ENCODE data around the gene ARHGAP23.
"Not testable (repeated sequence)": the region's sequence is repeated elsewhere in the genome, so short reads cannot be mapped to it uniquely, and the experiment has no call there.

Gene ARHGAP23

GRCh38 chr17:38421171-38421841 is 7.0 kb upstream of the ARHGAP23 start:
- DNase-seq: no peak

DNA sequence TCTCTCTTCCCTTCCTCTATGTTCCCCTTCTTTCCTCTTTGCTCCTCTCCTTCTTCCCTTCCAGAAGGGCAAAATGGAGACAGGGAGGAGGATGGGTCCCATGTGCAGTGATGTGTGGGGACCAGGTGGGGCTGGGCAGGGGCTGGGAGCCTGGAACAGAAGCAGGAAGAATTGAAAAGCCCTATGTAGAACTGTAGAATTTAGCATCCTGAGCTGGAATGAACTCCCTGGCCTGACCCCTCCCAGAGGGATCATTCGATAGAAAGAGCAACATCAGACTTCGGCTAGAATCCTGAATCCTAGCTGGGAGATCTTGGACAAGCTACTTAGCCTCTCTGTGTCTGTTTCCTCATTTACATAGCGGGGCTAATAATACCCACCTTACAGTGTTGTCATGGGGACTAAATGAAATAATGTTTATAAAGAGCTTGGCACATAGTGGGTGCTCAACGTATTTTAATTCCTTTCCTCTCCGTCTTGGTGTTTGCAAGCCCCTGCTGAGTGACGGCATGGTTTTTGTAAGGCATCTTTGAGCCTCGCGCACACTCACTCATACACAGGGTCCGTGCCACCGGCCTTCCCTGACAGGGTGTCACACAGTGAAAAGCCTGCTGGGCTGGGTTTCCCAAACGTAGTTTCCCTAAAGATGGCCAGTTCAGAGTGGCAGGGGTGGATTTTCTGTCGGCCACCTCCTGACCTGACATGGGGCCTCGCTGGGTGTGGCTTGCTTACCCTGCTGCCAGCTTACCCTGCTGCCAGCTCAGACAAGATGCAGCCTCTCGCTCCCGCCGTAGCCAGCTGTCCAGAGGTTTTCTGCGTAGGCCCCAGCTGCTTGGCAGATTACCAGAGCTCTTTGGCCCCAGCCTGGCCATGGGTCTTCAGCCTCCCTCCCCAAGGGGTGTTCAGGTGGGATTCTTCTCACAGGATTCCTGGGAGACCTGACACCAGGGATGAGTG is 6.1 kb upstream of the ARHGAP23 start:
- no peak for DNase-seq

DNA sequence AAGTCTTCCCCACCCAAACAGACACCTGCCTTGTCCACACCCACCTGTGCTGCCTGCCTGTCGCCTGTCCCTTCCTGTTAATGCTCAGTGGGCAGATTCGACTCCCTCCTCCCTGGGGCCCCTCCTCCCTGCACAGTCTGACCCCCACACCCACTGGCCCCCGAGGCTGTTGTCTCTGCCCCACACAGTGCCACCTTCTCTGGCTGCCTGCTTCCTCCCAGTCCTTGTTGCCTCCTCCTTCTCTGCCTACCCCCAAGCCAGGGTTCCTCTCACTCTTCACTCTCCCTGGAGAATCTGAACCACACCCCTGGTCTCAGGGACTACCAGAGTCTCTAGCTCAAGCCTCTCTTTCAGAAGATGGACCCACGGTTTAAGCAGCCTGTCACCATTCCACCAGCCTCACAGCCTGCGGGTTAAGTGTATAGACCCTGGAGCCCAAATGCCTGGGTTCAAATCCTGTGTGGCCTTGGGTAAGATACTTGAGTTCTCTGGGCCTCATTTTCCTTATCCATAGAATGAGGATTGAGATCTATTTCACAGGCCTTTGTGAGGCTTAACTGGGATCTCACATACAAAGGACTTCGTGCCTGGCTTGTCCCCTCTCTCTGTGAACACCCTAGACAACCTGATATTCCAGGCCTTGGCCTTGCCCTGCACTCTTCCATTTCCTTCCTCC is 3.8 kb upstream of the ARHGAP23 start:
- DNase-seq: no peak

GRCh38 chr17:38425031-38425430 is 3.2 kb upstream of the ARHGAP23 start:
- DNase-seq: no peak

GRCh38 chr17:38425744-38426143 is 2.5 kb upstream of the ARHGAP23 start:
- DNase-seq: no peak

DNA sequence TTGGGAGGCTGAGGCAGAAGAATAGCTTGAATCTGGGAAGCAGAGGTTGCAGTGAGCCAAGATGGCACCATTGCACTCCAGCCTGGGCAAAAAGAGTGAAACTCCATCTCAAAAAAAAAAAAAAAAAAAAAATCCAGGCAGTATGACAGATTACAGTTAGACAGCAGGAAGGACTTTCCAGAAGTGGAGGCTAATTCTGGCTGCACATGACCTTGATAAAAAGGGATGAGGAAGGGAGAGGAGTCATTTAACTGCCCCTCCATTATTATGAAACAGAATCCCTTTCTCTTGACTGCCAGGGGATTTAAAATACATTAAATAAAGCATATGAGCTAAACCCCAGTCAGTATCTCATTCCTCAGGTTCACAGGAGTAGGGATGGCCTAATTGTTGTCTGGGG is 1.8 kb upstream of the ARHGAP23 start:
- no peak for DNase-seq

GRCh38 chr17:38427160-38427949 is 909 bp upstream of the ARHGAP23 start:
- DNase-seq: no peak

DNA sequence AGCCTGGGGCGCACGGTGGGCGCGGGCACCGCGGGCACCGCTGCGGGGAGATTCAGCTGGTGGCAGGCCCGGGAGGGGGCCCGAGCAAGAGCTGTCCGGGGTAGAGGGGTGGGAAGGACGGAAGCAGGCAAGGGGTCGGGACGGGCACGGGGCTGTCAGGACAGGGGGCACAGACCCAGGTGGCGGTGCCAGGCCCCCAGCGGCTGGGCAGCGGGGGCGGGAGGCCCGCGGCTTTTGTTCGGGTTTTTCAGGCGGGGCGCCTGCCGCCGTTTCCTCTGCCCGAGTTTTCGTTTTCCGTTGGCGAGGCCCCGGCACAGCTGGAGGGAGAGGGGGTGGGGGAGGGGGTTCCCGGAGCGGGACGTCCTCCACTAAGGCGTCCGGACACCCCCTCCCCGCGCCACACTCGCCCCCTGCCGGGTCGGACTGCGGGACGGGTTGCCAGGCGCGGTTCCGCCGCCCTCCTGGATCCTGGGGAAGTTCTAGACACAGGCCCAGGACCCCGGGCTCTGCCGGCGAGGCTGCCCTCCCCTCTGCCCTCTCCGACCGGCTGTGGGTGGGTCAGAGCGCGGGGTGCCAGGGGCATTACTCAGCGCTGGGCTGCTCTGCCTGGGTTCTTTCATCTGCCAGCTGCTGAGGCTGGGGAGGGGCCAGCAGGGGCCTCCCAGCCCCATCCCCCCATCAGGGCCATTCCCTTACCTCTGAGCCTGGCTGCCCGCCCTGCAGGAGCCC is 543 bp downstream of the ARHGAP23 start:
- DNase-seq: no peak

DNA sequence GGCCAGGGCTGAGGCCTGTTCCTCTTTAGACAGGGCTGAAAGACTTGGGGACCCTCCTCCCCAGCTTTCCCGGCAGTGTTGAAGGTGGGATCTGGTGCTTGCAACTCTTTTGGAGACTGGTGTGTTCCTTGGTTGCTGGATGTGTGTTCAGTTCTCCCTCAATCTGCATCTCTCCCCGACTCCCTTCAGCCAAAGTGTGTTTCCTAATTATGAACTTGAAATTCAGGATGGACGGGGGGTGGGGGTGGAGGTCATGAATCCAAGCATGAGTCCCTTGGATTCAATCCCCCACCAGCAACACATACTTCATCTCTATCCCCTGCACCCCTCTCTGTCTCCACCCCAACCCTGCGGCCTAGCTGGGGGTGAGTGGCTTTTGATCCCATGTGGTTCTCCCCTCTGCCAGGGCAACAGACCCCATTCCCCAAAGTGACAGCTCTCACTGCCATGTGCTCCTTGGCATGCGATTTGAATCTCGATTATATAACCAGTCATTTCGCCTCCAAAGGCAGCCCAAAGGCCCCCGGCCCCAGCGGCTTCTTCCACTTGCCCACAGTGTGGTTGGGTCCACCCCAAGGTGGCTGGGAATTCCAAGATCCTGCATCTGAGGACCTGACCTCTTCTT is 1.3 kb downstream of the ARHGAP23 start:
- no peak for DNase-seq

- no peak for DNase-seq
Measured at GRCh38 chr17:38430316-38430715, 2.1 kb downstream of the ARHGAP23 start.

- DNase-seq: no peak
Measured at GRCh38 chr17:38430822-38431221, 2.6 kb downstream of the ARHGAP23 start.

DNA sequence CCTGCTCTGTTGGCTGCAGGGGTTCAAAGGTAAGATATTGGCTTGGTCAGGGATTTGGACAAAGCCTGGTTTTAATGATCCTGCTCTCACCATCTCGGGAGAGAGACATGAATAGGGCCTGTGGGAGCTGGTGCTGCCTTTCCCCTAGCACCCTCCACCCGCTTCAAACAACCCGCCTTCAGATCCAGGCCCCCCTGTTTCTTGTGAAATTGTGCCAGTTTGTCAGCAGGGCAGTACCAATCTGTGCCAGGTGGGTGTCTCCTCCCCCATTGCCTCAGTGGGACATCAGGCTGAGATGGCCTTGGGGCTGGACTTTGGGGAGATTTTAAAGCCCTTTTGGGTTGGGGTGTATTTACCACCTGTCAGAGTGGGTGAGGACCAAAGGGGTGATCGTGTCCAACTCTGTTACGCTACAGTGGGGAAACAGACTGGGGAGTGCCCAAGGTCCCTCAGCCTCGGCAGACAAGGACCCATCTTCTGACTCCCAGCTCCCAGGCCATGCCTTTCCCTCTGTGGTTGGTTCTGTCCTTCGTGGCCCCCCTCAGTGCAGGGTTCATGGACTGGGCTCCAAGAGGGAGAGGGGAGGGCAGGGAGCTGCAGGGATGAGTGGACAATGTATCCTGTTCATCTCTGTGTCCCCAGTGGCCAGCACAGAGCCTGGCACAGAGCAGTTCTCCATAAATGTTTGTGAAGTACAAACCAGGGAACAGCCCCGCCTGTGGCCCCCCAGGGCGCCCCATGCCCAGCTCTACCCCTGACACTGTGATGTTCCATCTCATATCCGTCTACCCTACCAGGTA is 3.3 kb downstream of the ARHGAP23 start:
- no peak for DNase-seq

DNA sequence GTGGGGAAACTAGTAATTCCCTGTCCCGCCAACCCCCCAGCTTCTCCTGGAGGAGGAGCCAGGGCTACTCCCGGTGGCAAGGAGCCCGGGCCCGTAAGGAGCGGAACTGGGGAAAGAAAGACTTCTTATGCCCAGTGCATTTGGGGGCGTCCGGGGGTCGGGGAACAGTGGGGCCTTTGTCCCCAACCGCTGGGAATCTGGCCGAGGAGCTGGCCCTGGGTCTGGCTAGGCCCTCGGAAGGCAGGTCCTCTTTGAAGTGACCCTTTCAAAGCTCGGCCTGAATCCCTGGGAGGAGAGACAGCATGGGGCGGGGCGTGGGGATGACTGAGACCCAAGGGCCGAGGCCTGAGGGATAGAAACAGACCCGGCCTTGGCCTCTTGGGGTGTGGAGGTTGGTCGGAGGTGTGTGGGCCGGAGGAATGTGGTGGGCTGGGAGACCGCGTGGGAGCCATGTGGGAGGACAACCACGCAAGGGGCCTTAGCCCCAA is 6.0 kb downstream of the ARHGAP23 start:
- no peak for DNase-seq

GRCh38 chr17:38435795-38436194 is 7.5 kb downstream of the ARHGAP23 start:
- DNase-seq: no peak

GRCh38 chr17:38436386-38436785 is 8.1 kb downstream of the ARHGAP23 start:
- no peak for DNase-seq

DNA sequence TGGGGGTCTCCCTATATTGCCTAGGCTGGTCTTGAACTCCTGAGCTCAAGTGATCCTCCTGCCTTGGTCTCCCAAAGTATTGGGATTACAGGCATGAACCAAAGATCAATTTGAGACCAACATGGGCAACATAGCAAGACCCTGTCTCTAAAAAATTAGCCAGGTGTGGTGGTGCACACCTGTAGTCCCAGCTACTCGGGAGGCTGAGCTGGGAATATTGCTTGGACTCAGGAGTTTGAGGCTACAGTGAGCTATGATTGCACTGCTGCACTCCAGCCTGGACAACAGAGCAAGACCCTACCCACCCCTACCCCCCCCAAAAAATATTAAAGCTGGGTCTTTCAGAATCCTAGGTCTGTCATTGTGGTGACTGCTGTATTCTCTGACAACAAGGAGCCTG is 9.0 kb downstream of the ARHGAP23 start:
- not testable (repeated sequence) for DNase-seq

- no peak for DNase-seq
Measured at GRCh38 chr17:38439436-38439835, 11.2 kb downstream of the ARHGAP23 start.

DNA sequence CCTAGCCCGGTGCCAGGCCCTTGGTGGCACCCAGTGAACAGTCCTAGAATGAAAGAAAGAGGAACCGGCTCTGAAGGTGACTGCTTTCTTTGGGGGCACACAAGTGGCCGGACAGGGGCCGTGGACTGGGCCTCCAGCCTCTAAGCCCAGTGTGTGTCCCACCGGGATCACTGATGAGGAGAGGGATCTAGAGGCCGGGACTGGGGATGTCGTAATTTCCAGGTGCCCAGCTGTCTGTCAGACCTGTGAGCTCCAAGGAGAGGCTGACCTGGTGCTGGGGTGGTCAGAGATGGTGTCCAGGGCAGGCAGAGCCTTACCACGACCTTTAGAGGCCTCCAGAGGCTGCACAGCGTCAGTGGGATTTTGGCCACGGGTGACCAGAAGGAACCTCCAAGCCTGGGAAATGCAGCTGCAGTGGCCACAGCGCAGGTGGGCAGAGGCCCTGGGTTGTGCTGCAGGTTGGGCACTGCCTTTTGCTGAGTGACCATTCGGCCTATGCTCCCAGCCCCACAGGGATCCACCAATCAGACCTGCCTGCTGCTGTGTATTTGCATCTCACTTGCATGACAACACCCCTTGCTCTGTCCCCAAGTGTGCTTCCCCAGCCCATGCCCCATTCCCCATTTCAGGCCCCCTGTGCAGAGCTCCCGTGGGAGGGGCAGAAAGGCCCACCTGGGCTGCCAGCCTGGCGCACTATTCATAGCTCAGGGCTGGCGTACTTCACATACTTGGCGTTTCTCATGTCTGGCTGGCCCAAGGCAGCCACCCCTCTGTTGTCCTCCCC is 12.5 kb downstream of the ARHGAP23 start:
- no peak for DNase-seq

GRCh38 chr17:38441429-38442061 is 13.3 kb downstream of the ARHGAP23 start:
- no peak for DNase-seq
